CD4-positive, alpha-beta memory T cell (primary cell): ENCODE data around the gene ZP1. TPM values are rescaled to one million over a fixed set of nuclear protein-coding genes. Genes with fewer than 3 reads are reported as not detected.

Source experiments
- CTCF ChIA-PET: fragments of 350-600 bp; sonication (Branson Sonifier 250); formaldehyde crosslinking; loops from one replicate; lab custom pipeline; 2021; ENCODE audit warnings: inconsistent platforms; ENCODE audit not compliant: partially characterized antibody; lab: Charles Lee
- POLR2A ChIA-PET: fragments of 350-600 bp; sonication (Branson Sonifier 250); formaldehyde crosslinking; loops from one replicate; lab custom pipeline; 2021; ENCODE audit not compliant: partially characterized antibody; lab: Charles Lee
- DNase-seq, 5 donors: peaks; one replicate each; pipeline versions ENCODE4 v3.0.0 to v3.0.0-alpha.2; 2020 to 2022; ENCODE audit warnings: mixed read lengths in 1 of 5
- H3K27ac ChIP-seq: one replicate; pipeline ENCODE4 v1.7.0; 2013; ENCODE audit warnings: low read depth, low read length
- H3K27me3 ChIP-seq: 2 replicates; pipeline ENCODE4 v1.7.0; 2013; ENCODE audit warnings: mild to moderate bottlenecking, low read length, moderate library complexity; ENCODE audit not compliant: insufficient read depth
- H3K36me3 ChIP-seq: 2 replicates; pipeline ENCODE4 v1.7.0; 2013; ENCODE audit warnings: mild to moderate bottlenecking, low read length, moderate library complexity; ENCODE audit not compliant: insufficient read depth
- H3K4me1 ChIP-seq: 2 replicates; pipeline ENCODE4 v1.7.0; 2013; ENCODE audit warnings: mild to moderate bottlenecking, low read length, moderate library complexity; ENCODE audit not compliant: insufficient read depth
- H3K4me3 ChIP-seq, 2 donors: one replicate each; pipeline ENCODE4 v1.7.0; 2013; ENCODE audit warnings: low read length in 2 of 2, mild to moderate bottlenecking in 1 of 2
- H3K9me3 ChIP-seq, 2 donors: one replicate each; pipeline ENCODE4 v1.7.0; 2013; ENCODE audit warnings: low read length in 2 of 2, control low read depth in 1 of 2; ENCODE audit not compliant: control insufficient read depth in 1 of 2
- H3K27ac Mint-ChIP-seq, 7 donors: one replicate each; pipeline ENCODE4 v1.8.0; 2020 to 2021; ENCODE audit warnings: mixed read lengths in 7 of 7, mild to moderate bottlenecking in 6 of 7, inconsistent platforms in 3 of 7, moderate library complexity in 3 of 7
- H3K27me3 Mint-ChIP-seq, 2 donors: one replicate each; pipeline ENCODE4 v1.8.0; 2020 to 2021; ENCODE audit warnings: mixed read lengths in 2 of 2
- H3K36me3 Mint-ChIP-seq, 2 donors: one replicate each; pipeline ENCODE4 v1.8.0; 2020 to 2021; ENCODE audit warnings: mixed read lengths in 2 of 2, inconsistent platforms in 1 of 2, mild to moderate bottlenecking in 1 of 2
- H3K4me1 Mint-ChIP-seq, 4 donors: one replicate each; pipeline ENCODE4 v1.8.0; 2020 to 2021; ENCODE audit warnings: mixed read lengths in 4 of 4, mild to moderate bottlenecking in 1 of 4
- H3K4me3 Mint-ChIP-seq, 8 donors: one replicate each; pipeline ENCODE4 v1.8.0; 2020 to 2021; ENCODE audit warnings: mixed read lengths in 8 of 8, mild to moderate bottlenecking in 7 of 8, moderate library complexity in 6 of 8, inconsistent platforms in 3 of 8
- H3K9me3 Mint-ChIP-seq, 8 donors: one replicate each; pipeline ENCODE4 v1.8.0; 2020 to 2021; ENCODE audit warnings: mixed read lengths in 8 of 8, mild to moderate bottlenecking in 5 of 8, inconsistent platforms in 3 of 8, moderate library complexity in 1 of 8
- intact Hi-C: fragments of 100-400 bp; cut with micrococcal nuclease; formaldehyde crosslinking; loops from one replicate; pipeline ENCODE4 v1.15.1; 2023
- polyA plus RNA-seq, 2 donors: library from polyadenylated mRNA; unstranded; fragments of 300-500 nt; fragmentation: Illumina TruSeq; gene quantifications; one replicate each; pipeline ENCODE4 v1.2.3, GENCODE V29; 2021
- total RNA-seq, 2 experiments: library from RNA; stranded (reverse); gene quantifications; one replicate each; pipeline ENCODE4 v1.2.3, GENCODE V29; 2021

Gene ZP1
- total and polyA plus RNA-seq, 4 experiments from 2014 or later: 0.33 to 0.50 (median 0.41) TPM; not detected in 1

DNA sequence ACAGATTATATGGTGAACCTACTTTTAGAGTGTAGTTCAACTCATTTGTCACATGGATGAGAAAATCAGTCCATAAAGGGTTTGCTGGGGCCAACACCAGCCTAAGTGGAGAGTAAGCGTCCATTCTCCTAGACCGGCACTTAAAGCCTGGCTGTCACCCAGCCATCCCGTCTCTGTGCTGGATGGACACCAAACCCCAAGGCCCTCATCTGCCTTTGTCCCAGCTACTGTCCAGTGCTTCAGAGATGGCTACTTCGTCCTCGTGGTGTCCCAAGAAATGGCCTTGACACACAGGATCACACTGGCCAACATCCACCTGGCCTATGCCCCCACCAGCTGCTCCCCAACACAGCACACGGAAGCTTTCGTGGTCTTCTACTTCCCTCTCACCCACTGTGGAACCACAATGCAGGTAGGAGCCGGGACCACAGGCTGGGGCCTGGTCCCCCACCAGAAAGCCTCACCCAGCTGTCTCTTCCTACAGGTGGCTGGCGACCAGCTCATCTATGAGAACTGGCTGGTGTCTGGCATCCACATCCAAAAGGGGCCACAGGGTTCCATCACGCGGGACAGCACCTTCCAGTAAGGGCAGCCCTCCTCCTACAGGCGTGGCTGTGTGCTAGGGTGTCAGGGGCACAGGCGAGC lies 3.5 kb downstream of the ZP1 start:
- H3K4me1 Mint-ChIP-seq: peaks cover 3 to 22% (median 6%) of the 10 kb centered on the region in 4 donors

DNA sequence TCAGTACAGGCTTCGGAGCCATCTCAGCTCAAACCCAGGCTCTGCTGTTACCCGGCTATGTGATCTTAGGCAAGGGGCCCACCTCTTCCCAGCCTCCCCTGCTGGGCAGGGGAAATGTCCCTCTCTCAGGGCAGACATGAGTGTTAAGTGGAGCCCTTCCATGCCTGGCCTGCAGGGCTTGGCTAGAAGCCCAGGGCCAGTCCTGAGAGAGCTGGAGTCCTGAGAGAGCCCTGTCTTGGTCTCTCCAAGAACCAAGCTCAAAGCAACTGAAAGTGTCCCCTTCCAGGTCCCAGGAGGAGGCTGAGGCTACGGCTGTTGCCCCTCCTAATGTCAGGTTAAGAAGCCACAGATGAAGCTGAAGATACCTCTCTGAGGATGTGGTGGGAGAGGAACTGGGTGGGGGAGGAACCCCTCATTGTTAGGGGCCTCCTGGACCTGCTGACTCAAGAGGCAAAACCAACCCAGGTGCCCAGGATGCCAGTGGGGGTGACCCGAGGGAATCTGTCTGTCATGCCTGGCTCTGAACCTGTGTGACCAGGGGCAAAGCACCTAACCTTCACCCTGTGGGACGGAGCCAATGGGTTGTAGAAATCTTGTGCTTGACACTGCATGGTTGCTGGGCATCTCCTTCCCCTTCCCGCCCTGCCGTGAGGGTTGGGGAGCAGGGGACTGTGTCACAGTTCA lies 4.2 kb downstream of the ZP1 start:
- no peak overlapping the region for H3K4me3 Mint-ChIP-seq
- DNase-seq: peak in 1 of 5 donors; percentile 25
- H3K4me1 ChIP-seq: peaks cover 17% of the 10 kb centered on the region
- peaks cover 3% of the 10 kb centered on the region in 2 donors for H3K27me3 Mint-ChIP-seq
- no peaks in the 10 kb centered on the region for H3K36me3 ChIP-seq
- peaks cover 3 to 22% (median 6%) of the 10 kb centered on the region in 4 donors for H3K4me1 Mint-ChIP-seq
- POLR2A ChIA-PET: interaction anchor here (1.8 kb wide), 1 partner anchor 34 kb away, joined by 4 read pairs; no protein-coding TSS in a partner anchor
- H3K4me3 ChIP-seq: no peak overlapping the region
- no peak overlapping the region for H3K27ac ChIP-seq
- peaks cover 0 to 2% (median 0%) of the 10 kb centered on the region in 8 donors for H3K9me3 Mint-ChIP-seq
- no peaks in the 10 kb centered on the region for H3K27me3 ChIP-seq
- CTCF ChIA-PET: interaction anchor here (0.7 to 1.2 kb wide), 4 partner anchors 16 to 44 kb away, joined by 3 to 4 read pairs (median 4); no protein-coding TSS in a partner anchor
- no peaks in the 10 kb centered on the region for H3K9me3 ChIP-seq
- peak overlapping the region in 4 of 7 donors; percentile 41 to 74 (median 62) for H3K27ac Mint-ChIP-seq
- H3K36me3 Mint-ChIP-seq: no peaks in the 10 kb centered on the region
- intact Hi-C loops: no loop called here

More for the DNA sequence above, 3.5 kb downstream of the ZP1 start:
- no peak for DNase-seq
- Mint-ChIP-seq H3K9me3 (peaks cover 0 to 2% (median 0%) of the 10 kb centered on the region in 8 donors), H3K27me3 (peaks cover 3% of the 10 kb centered on the region in 2 donors), H3K27ac (peak overlapping the region in 4 of 7 donors; percentile 41 to 64 (median 52)), H3K36me3 (no peaks in the 10 kb centered on the region), H3K4me3 (no peak overlapping the region)
- H3K36me3 ChIP-seq: no peaks in the 10 kb centered on the region
- H3K27ac ChIP-seq: no peak overlapping the region
- POLR2A ChIA-PET: no interaction called here
- H3K27me3 ChIP-seq: no peaks in the 10 kb centered on the region
- H3K9me3 ChIP-seq: no peaks in the 10 kb centered on the region
- H3K4me1 ChIP-seq: peaks cover 17% of the 10 kb centered on the region
- CTCF ChIA-PET: interaction anchor here (0.9 to 1.2 kb wide), 3 partner anchors 17 to 45 kb away, joined by 3 to 4 read pairs (median 4); no protein-coding TSS in a partner anchor
- no peak overlapping the region for H3K4me3 ChIP-seq
- intact Hi-C loops: no loop called here

- Mint-ChIP-seq H3K27me3 (peaks cover 3% of the 10 kb centered on the region in 2 donors), H3K4me3 (no peak overlapping the region), H3K36me3 (peaks cover 0 to 7% of the 10 kb centered on the region in 2 donors), H3K4me1 (peaks cover 3 to 22% (median 6%) of the 10 kb centered on the region in 4 donors), H3K9me3 (peaks cover 0 to 2% (median 0%) of the 10 kb centered on the region in 8 donors), H3K27ac (peak overlapping the region in 2 of 7 donors; percentile 74 to 83)
- Histone ChIP-seq H3K9me3 (no peaks in the 10 kb centered on the region), H3K4me1 (peaks cover 17% of the 10 kb centered on the region), H3K27me3 (no peaks in the 10 kb centered on the region), H3K4me3 (no peak overlapping the region), H3K27ac (no peak overlapping the region), H3K36me3 (no peaks in the 10 kb centered on the region)
- intact Hi-C loops: no loop called here
- no peak for DNase-seq
- CTCF ChIA-PET: interaction anchor here (0.7 kb wide), 1 partner anchor 29 kb away, joined by 3 read pairs; no protein-coding TSS in a partner anchor
- POLR2A ChIA-PET: interaction anchor here (1.8 kb wide), 1 partner anchor 35 kb away, joined by 4 read pairs; no protein-coding TSS in a partner anchor
These were observed 5.0 kb downstream of the ZP1 start for GRCh38 chr11:60872124-60872960.

GRCh38 chr11:60872961-60873524 lies 5.7 kb downstream of the ZP1 start:
- Mint-ChIP-seq H3K36me3 (peaks cover 3 to 14% of the 10 kb centered on the region in 2 donors), H3K4me3 (peak overlapping the region in 1 of 8 donors; percentile 29), H3K27me3 (peaks cover 3% of the 10 kb centered on the region in 2 donors), H3K27ac (peak overlapping the region in 4 of 7 donors; percentile 15 to 83 (median 57)), H3K4me1 (peaks cover 3 to 22% (median 6%) of the 10 kb centered on the region in 4 donors), H3K9me3 (peaks cover 0 to 2% (median 0%) of the 10 kb centered on the region in 8 donors)
- ChIA-PET CTCF (no interaction called here), POLR2A (interaction anchor here (1.8 kb wide), 1 partner anchor 36 kb away, joined by 4 read pairs; no protein-coding TSS in a partner anchor)
- no peak overlapping the region for H3K4me3 ChIP-seq
- no peaks in the 10 kb centered on the region for H3K27me3 ChIP-seq
- H3K36me3 ChIP-seq: peaks cover under 1% of the 10 kb centered on the region
- peaks cover 17% of the 10 kb centered on the region for H3K4me1 ChIP-seq
- H3K9me3 ChIP-seq: no peaks in the 10 kb centered on the region
- no peak overlapping the region for H3K27ac ChIP-seq
- intact Hi-C loops: no loop called here
- DNase-seq: peak in 1 of 5 donors; percentile 30

- Histone ChIP-seq H3K36me3 (peaks cover 4% of the 10 kb centered on the region), H3K9me3 (no peaks in the 10 kb centered on the region), H3K4me3 (no peak overlapping the region), H3K4me1 (peaks cover 17% of the 10 kb centered on the region), H3K27me3 (no peaks in the 10 kb centered on the region), H3K27ac (no peak overlapping the region)
- H3K9me3 Mint-ChIP-seq: peaks cover 0 to 2% (median 0%) of the 10 kb centered on the region in 8 donors
- DNase-seq: no peak
- peaks cover 3 to 22% (median 6%) of the 10 kb centered on the region in 4 donors for H3K4me1 Mint-ChIP-seq
- H3K27me3 Mint-ChIP-seq: peaks cover 3% of the 10 kb centered on the region in 2 donors
- H3K27ac Mint-ChIP-seq: peak overlapping the region in 1 of 7 donors; percentile 48
- no peak overlapping the region for H3K4me3 Mint-ChIP-seq
- CTCF ChIA-PET: no interaction called here
- POLR2A ChIA-PET: no interaction called here
- intact Hi-C loops: no loop called here
- peaks cover 6 to 18% of the 10 kb centered on the region in 2 donors for H3K36me3 Mint-ChIP-seq
These were observed 6.2 kb downstream of the ZP1 start for GRCh38 chr11:60873533-60873932.

DNA sequence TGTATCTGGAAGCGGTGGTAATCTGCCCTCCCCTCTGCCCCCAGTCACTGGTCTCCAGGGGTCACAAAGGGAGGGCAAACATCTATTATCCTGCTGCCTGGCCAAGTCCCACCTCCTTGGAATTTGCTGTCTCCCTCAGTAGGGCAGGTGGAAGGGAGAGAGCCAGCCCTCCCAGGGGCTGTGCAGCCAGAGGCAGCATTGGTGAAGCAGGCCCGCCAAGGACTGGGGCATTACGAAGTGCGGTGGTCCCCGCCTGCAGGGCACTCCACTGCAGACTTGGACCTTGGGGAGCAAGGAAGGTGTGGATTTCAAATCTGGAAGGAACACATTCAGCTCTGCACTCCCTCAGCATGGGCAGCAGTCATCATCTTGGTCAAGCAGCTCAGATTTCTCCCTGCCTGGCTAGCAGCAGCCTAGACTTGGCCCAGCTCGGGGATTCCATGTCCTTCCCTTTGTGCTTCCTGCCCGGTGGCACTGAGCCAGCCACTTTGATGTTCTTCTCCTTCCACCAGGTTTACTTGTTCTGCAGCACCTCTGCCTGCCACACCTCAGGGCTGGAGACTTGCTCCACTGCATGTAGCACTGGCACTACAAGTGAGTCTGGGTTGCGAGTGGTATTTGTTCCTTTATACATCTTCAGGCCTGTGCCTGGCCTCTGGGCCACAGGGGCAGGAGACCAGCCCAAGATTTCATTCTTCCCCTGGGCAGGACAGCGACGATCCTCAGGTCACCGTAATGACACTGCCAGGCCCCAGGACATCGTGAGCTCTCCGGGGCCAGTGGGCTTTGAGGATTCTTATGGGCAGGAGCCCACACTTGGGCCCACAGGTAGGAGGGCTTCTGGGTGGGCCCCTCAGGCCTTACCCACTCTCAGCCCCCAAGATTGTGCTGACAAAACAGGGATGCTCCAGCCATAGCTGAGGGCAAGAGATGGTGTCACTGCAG lies 7.4 kb downstream of the ZP1 start:
- peaks cover 0 to under 1% (median 0%) of the 10 kb centered on the region in 8 donors for H3K9me3 Mint-ChIP-seq
- H3K4me3 ChIP-seq: no peak overlapping the region
- intact Hi-C loops: no loop called here
- no peak overlapping the region for H3K4me3 Mint-ChIP-seq
- H3K36me3 Mint-ChIP-seq: peaks cover 14 to 24% of the 10 kb centered on the region in 2 donors
- peaks cover 17% of the 10 kb centered on the region for H3K4me1 ChIP-seq
- peaks cover 3 to 22% (median 7%) of the 10 kb centered on the region in 4 donors for H3K4me1 Mint-ChIP-seq
- H3K27me3 ChIP-seq: no peaks in the 10 kb centered on the region
- peak overlapping the region in 3 of 7 donors; percentile 65 to 84 (median 75) for H3K27ac Mint-ChIP-seq
- H3K9me3 ChIP-seq: no peaks in the 10 kb centered on the region
- DNase-seq: no peak
- H3K27ac ChIP-seq: no peak overlapping the region
- ChIA-PET POLR2A (no interaction called here), CTCF (interaction anchor here (1.4 kb wide), 1 partner anchor 43 kb away, joined by 3 read pairs; no protein-coding TSS in a partner anchor)
- peaks cover 0 to under 1% of the 10 kb centered on the region in 2 donors for H3K27me3 Mint-ChIP-seq
- H3K36me3 ChIP-seq: peaks cover 12% of the 10 kb centered on the region
